Endothelial cell of umbilical vein (primary cell): ENCODE results near the gene PDE6B. TPM values are rescaled to one million over a fixed set of nuclear protein-coding genes. Genes with fewer than 3 reads are reported as not detected.

ENCODE experiments used
- BruUV-seq: library from RNA; stranded (reverse); fragments of 400-500 nt; replicated peaks from 2 replicates; lab custom pipeline; 2021; lab: Mats Ljungman, UMichigan
- CTCF ChIA-PET: fragments of 300-600, 350-600 bp; sonication (Branson Sonifier 250); formaldehyde crosslinking; loops from one replicate; lab custom pipeline; 2021; ENCODE audit warnings: antibody characterized with exemption, inconsistent platforms; lab: Charles Lee
- POLR2A ChIA-PET: fragments of 300-600, 350-600 bp; sonication (Branson Sonifier 250); formaldehyde crosslinking; loops from one replicate; lab custom pipeline; 2021; ENCODE audit warnings: antibody characterized with exemption, inconsistent platforms; lab: Charles Lee
- DNase-seq: peaks from one replicate; pipeline ENCODE4 v3.0.0-alpha.2; 2011; ENCODE audit warnings: low read depth, low spot score
- FAIRE-seq: peaks from 2 replicates; lab custom pipeline; 2011; peaks lifted over from hg19 to GRCh38; lab: Jason Lieb, UNC
- H2AFZ ChIP-seq: 2 replicates; pipeline ENCODE4 v1.6.0; 2012; ENCODE audit warnings: low read depth, low read length, control low read depth, inconsistent platforms
- H3K27ac ChIP-seq: 2 replicates; pipeline ENCODE4 v1.5.1; 2011; ENCODE audit warnings: low read depth, mild to moderate bottlenecking, control low read depth, low read length, moderate library complexity; ENCODE audit not compliant: insufficient read depth
- H3K27me3 ChIP-seq, 2 experiments: 2 replicates each; pipeline versions ENCODE4 v1.6.0 to v1.6.1; 2011; ENCODE audit warnings: low read length in 2 of 2, mixed read lengths in 1 of 2; ENCODE audit not compliant: control insufficient read depth in 2 of 2, insufficient read depth in 2 of 2
- H3K36me3 ChIP-seq, 2 experiments: 2 replicates in 1 of 2; 3 replicates in 1 of 2; pipeline ENCODE4 v1.5.1; 2011; ENCODE audit warnings: low read length in 2 of 2, mild to moderate bottlenecking in 1 of 2, moderate library complexity in 1 of 2; ENCODE audit not compliant: control insufficient read depth in 2 of 2, insufficient read depth in 2 of 2; ENCODE audit errors: extremely low read depth in 1 of 2
- H3K4me1 ChIP-seq: 3 replicates; pipeline ENCODE4 v1.5.1; 2011; ENCODE audit warnings: mild to moderate bottlenecking, low read length; ENCODE audit not compliant: control insufficient read depth, insufficient read depth; ENCODE audit errors: extremely low read depth
- H3K4me2 ChIP-seq: 2 replicates; pipeline ENCODE4 v1.6.1; 2011; ENCODE audit warnings: low read length, control low read depth, mixed read lengths; ENCODE audit not compliant: insufficient read depth
- H3K4me3 ChIP-seq, 3 experiments: fragments of 200-600 bp in 1 of 3; sonication (generic), shearing (Covaris generic) in 1 of 3; replicated peaks in 1 of 3; 2 replicates each; pipeline ENCODE4 v1.5.1; 2011 to 2016; ENCODE audit warnings: control low read depth in 3 of 3, low read length in 3 of 3, mild to moderate bottlenecking in 2 of 3, inconsistent platforms in 1 of 3, low read depth in 1 of 3, moderate library complexity in 1 of 3; ENCODE audit not compliant: insufficient read depth in 1 of 3
- H3K79me2 ChIP-seq: 2 replicates; pipeline ENCODE4 v1.6.0; 2012; ENCODE audit warnings: low read length, inconsistent platforms; ENCODE audit not compliant: control insufficient read depth, insufficient read depth
- H3K9ac ChIP-seq: replicated peaks from 2 replicates; pipeline ENCODE3; 2011; ENCODE audit warnings: low read length, control low read depth; ENCODE audit not compliant: insufficient read depth; ENCODE audit errors: extremely low read depth
- H3K9me1 ChIP-seq: replicated peaks from 3 replicates; pipeline ENCODE4 v1.6.0; 2011; ENCODE audit warnings: mild to moderate bottlenecking, low read length; ENCODE audit not compliant: control insufficient read depth, insufficient read depth; ENCODE audit errors: extremely low read depth
- H3K9me3 ChIP-seq: replicated peaks from 2 replicates; pipeline ENCODE4 v1.5.1; 2012; ENCODE audit warnings: low read length, inconsistent platforms; ENCODE audit not compliant: control insufficient read depth, insufficient read depth
- H4K20me1 ChIP-seq: replicated peaks from 2 replicates; pipeline ENCODE3; 2011; ENCODE audit warnings: mild to moderate bottlenecking, low read length; ENCODE audit not compliant: control insufficient read depth, insufficient read depth; ENCODE audit errors: extremely low read depth
- CTCF ChIP-seq, 2 donors: IDR thresholded peaks; 1 replicate in 1 of 2; 2 replicates in 1 of 2; pipeline ENCODE4 v1.5.1; 2011; ENCODE audit warnings: low read length in 2 of 2, mild to moderate bottlenecking in 2 of 2, moderate library complexity in 2 of 2, control low read depth in 1 of 2, inconsistent platforms in 1 of 2, low read depth in 1 of 2; ENCODE audit not compliant: insufficient read depth in 1 of 2; ENCODE audit errors: extremely low read depth in 1 of 2
- EZH2 ChIP-seq: IDR thresholded peaks from 2 replicates; pipeline ENCODE4 v1.6.1; 2012; ENCODE audit warnings: borderline replicate concordance, low read depth, mild to moderate bottlenecking, moderate library complexity, low read length, inconsistent platforms; ENCODE audit not compliant: severe bottlenecking
- FOS ChIP-seq: IDR thresholded peaks from 2 replicates; pipeline ENCODE4 v1.6.1; 2011; ENCODE audit warnings: mild to moderate bottlenecking, low read length, moderate library complexity, borderline replicate concordance; ENCODE audit not compliant: insufficient read depth
- GATA2 ChIP-seq: IDR thresholded peaks from 2 replicates; pipeline ENCODE4 v1.7.0; 2011; ENCODE audit warnings: low read depth, mild to moderate bottlenecking, moderate library complexity, mixed read lengths, low read length; ENCODE audit not compliant: insufficient read length, insufficient read depth
- JUN ChIP-seq: IDR thresholded peaks from 2 replicates; pipeline ENCODE4 v1.6.1; 2011; ENCODE audit warnings: borderline replicate concordance, low read depth; ENCODE audit not compliant: insufficient read length, insufficient read depth
- MAX ChIP-seq: IDR thresholded peaks from 2 replicates; pipeline ENCODE4 v1.6.1; 2011; ENCODE audit not compliant: insufficient read depth, insufficient read length
- MYC ChIP-seq: IDR thresholded peaks from one replicate; pipeline ENCODE4 v1.6.1; 2011; ENCODE audit warnings: mild to moderate bottlenecking, low read depth, low read length
- POLR2A ChIP-seq: IDR thresholded peaks from 2 replicates; pipeline ENCODE4 v1.6.1; 2012; ENCODE audit warnings: low read depth, mild to moderate bottlenecking, control low read depth, low read length
- POLR2AphosphoS5 ChIP-seq: IDR thresholded peaks from 2 replicates; pipeline ENCODE4 v1.6.1; 2012; ENCODE audit warnings: low read depth, mild to moderate bottlenecking, control low read depth, low read length, moderate library complexity; ENCODE audit not compliant: insufficient read depth
- dilution Hi-C: fragments of 300-500 bp; cut with MboI; formaldehyde crosslinking; loops from one replicate; pipeline ENCODE4 v1.15.0; 2019; ENCODE audit warnings: low sequenced_read_pairs; ENCODE audit not compliant: extremely low pct_ligation_motif_present
- intact Hi-C: fragments of 100-400 bp; cut with micrococcal nuclease; formaldehyde crosslinking; loops from one replicate; pipeline ENCODE4 v1.10.0; 2022
- polyA plus RNA-seq, 4 experiments: library from polyadenylated mRNA; depleted of rRNA in 3 of 4; stranded (reverse) in 3 of 4; unstranded in 1 of 4; fragments of >200 nt; gene quantifications; 2 replicates each; pipeline versions ENCODE4 v1.2.1 to v1.2.3, GENCODE V29; 2011 to 2012; ENCODE audit warnings: missing spikeins in 1 of 4
- total RNA-seq: library from RNA; stranded (reverse); gene quantifications from 2 replicates; pipeline ENCODE4 v1.2.3, GENCODE V29; 2021

PDE6B gene
- total and polyA plus RNA-seq, 2 donors (not counting 3 experiments of a cell fraction or from before 2014, with no cell fraction given): 0.77 to 1.8 TPM

- CTCF ChIA-PET: interaction anchor here (1.4 kb wide), 1 partner anchor 8 kb away, joined by 5 read pairs; no protein-coding TSS in a partner anchor
- H3K79me2 ChIP-seq: peaks cover 12% of the 10 kb centered on the region
- FAIRE-seq (no peak), DNase-seq (no peak)
- H3K9me1 ChIP-seq: no peaks in the 10 kb centered on the region
- no peak overlapping the region for H3K9ac ChIP-seq
- BruUV-seq: no TSS peak
- no peaks in the 10 kb centered on the region for H3K9me3 ChIP-seq
- no peak overlapping the region for H3K4me3 ChIP-seq
- no peak overlapping the region for H3K4me2 ChIP-seq
- no peaks in the 10 kb centered on the region for H4K20me1 ChIP-seq
- dilution Hi-C loops: no loop called here
- intact Hi-C loops: loop anchor here (10.0 kb wide), 2 partner anchors 201 to 341 kb away; partner anchors contain the start of gene ZNF141
- peaks cover 16% of the 10 kb centered on the region for H3K4me1 ChIP-seq
- H2AFZ ChIP-seq: no peak overlapping the region
- TF ChIP-seq MYC (no peak), POLR2A (no peak), JUN (no peak), GATA2 (no peak), POLR2AphosphoS5 (no peak), FOS (no peak), CTCF (IDR thresholded peaks at IDR 0.05; ENCODE audit: extremely low read depth in 1 of 2, insufficient read depth in 1 of 2, low read depth in 1 of 2, low read length in 2 of 2) (no peak), EZH2 (no peak), MAX (no peak)
- H3K36me3 ChIP-seq: peaks cover 9% of the 10 kb centered on the region in 2 experiments
- POLR2A ChIA-PET: no interaction called here
- no peaks in the 10 kb centered on the region for H3K27me3 ChIP-seq
- no peak overlapping the region for H3K27ac ChIP-seq
These were observed 50.9 kb downstream of the PDE6B start for GRCh38 chr4:675980-676870.
